NCI-H1694 (cell line): ENCODE measurements around the gene MPHOSPH9.

Experiments used
- DNase-seq: peaks from one replicate; lab custom pipeline; 2025; lab: John Stamatoyannopoulos, UW

Gene MPHOSPH9

GRCh38 chr12:123127182-123127495 lies 105.8 kb downstream of the MPHOSPH9 start:
- DNase-seq: no peak

GRCh38 chr12:123126294-123127181 lies 106.4 kb downstream of the MPHOSPH9 start:
- DNase-seq: no peak

DNA sequence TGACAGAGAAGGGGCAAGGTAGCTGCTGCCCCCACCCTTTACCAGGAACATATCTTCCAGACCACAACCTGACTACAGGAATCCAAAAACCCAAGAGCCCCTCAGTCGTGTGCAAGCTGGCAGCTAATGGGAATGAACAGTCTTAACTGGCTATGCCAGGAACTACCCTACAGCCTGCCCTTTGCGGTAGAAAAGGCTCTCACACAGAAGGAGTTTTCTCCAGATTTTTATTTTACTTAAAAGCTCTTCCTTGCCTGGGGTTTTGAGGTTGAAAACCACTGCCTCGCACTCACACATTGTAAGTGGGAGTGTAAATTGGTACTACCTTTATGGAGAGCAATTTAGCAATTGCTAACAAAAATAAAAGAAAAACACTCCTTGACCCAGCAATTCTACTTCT lies 110.3 kb downstream of the MPHOSPH9 start:
- no peak for DNase-seq

DNA sequence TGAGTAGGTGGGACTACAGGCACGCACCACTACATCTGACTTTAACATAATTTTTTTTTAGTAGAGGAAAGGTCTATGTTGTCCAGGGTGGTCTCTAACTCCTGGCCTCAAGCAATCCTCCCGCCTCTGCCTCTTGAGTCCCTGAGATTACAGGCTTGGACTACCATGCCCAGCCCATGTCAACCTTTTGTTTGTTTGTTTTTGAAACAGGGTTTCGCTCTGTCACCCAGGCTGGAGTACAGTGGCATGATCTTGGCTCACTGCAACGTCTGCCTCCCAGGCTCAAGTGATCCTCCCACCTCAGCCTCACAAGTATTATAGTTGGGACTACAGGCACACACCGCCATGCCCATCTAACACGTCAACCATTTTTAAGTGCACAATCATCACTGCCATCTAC lies 111.3 kb downstream of the MPHOSPH9 start:
- DNase-seq: no peak

DNA sequence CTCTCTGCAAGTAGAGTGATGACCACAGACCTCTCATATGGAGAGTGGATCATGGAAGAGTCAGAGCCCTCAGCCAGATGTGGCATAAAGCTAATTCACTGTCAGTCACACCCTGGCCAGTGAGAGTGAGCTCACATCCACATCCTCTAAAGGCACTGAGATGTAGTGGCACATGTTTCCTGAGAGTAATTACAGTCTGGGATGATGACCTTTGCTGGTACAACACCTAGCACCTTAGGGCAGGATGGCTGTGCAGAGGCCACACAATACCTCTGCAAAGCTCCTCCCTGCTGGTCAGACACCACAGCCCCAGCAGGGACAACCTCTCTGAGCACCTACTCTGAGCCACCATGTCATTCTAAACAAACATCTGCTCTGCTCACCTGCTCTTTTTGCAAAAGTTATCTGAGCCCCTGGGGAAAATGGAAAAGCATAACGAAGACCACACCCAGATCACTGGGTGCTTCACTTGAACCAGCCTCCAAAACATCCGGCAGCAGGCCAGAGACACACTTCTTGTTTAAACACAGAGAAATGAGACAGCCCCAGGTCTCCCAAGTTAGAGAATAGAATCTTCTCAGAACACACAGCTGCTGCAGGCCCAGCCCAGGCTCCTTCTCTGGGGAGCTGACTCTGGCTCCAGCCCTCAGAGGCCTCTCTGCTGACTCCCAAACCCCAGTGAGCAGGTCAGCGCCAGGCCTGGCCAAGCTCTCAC lies 112.3 kb downstream of the MPHOSPH9 start:
- DNase-seq: no peak

- no peak for DNase-seq
These were observed 113.1 kb downstream of the MPHOSPH9 start for GRCh38 chr12:123119808-123120207.

DNA sequence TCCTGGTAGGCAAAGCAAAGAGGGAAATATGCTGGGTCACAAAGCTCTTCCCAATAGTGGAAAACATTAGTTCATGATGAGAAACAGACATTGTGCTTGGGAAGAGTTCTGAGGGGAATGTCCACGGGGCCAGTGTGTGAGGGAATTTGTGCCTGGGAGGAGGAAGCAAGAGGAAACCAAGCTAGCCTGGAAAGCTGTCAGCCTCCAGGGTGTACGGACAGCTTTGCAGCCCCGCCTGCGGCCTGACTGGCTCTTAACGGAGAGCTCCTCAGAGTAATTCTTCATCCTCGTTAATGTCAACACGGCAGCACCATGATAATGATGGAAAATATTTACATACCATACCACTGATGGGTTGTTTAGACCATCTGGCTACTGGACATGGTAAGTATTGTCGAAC lies 114.4 kb downstream of the MPHOSPH9 start:
- no peak for DNase-seq

DNA sequence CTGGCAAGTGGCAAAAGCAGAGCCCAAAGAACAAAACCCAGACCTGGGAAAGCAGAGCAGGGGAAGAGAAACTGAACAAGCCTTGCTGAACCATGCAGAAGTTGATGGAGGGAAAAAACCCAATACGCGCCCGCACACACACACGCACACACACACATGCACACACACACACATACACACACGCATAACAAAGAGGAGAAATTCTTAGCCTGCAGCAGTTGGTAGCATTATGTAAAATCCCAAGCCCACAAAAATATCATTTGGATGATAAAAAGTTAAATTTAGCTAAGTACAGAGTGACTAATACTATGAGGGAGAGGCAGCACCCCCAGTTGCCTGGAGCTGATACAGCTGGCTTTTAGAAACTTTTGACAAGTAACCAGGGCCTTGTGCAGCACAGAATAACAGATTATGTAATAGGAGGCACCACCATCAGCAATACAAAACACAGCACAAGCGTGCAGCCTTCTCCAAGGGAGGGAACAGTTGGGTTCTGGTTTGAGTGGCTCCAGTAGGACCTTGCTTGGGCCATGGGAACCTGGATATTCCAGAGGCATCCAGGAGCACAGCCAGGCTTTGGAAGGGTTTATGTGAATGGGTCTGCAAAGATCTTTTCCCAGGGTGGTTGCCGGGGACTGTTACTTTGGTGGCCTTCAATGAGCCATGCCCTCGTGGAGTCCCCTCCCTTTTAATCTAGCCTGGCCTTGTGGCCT lies 117.4 kb downstream of the MPHOSPH9 start:
- DNase-seq: no peak

DNA sequence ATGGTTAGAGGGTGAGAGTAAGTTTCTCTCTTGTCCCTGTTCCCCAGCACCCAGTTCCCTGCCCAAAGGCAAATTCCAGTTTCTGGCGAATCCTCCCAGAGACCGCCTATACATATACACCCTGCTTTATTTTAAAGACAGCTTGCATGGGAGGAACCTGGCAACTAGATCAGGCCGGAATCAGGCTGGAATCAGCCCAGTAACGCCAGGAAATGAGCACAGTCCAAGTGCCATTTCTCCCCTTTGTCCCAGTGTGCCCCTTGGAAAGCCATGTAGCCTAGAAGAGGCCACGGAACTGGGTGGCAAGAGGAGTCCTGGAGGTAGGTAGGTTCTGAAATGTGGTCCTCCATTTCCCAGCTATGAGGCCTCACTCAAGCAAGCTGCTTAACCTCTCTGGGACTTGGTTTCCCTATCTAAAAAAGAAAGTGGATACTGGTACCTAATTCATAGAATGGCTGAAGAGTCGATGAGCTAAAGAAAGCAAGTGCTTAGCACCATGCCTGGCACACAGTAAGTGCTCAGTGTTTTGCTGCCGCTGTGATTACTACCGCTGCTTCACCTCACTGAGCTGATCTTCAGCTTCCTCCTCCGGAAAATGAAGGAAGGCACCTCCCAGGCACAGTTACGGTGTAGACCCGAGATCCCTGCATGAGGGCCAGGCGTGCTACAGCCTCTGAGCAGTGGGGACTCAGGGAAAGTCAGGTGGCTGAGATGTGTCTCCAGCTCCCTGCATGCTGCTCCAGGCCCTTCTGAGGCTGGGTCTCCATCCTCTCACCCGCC lies 118.4 kb downstream of the MPHOSPH9 start:
- DNase-seq: no peak

GRCh38 chr12:123113026-123113425 lies 119.9 kb downstream of the MPHOSPH9 start:
- DNase-seq: no peak

DNA sequence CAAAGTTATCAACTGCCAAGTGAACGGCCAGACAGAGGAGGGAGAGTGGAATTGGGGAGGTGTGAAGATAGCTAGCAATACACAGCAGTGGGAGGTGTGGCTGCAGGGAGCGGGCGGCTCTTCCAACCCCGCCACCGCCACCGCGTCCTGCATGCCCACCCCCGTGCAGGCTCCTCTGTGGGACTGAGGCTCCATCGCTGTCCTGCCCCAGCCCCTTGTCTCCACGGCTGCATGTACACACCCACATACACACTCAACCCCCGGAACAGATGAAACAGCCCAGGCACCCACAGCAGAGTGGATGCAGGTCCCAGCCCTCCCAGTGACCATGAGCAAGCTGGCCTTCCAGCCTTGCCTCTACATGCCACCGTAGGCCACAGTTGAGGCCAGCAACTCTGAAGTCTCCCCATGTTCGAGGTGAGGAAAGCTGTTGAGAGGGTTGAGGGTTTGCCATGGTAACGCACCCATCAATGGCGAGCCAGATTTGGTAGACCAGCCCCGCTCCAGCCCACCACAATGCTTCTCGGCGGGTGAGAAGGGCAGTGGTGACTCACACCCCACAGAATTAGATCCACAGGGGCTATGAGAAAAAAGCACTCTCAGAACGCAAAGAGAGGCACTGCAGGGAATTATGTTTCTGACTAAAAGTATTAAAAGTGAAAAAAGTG lies 121.3 kb downstream of the MPHOSPH9 start:
- no peak for DNase-seq

DNA sequence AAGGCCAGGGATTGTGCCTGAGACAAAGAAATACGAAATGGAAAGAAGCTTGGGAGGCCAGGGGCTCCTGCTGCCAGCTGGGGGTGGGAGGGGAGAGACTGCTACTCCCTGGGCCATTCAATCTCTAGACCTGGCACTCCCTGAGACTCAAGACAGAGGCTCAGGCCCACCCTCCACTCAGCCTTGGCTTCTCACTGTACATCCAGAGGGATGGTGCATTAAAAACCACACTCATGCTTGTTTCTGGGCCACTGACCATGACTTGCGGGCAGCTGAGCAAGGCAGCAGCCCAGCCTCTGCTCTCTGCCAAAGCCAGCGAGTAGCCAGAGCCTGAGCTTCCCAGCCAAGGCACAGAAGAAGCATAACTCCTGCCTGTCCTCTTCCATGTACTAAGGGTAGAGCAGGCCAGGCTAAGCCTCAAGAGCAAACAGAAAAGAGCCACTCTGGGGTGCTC lies 123.6 kb downstream of the MPHOSPH9 start:
- no peak for DNase-seq

GRCh38 chr12:123108682-123109066 lies 124.3 kb downstream of the MPHOSPH9 start:
- no peak for DNase-seq

DNA sequence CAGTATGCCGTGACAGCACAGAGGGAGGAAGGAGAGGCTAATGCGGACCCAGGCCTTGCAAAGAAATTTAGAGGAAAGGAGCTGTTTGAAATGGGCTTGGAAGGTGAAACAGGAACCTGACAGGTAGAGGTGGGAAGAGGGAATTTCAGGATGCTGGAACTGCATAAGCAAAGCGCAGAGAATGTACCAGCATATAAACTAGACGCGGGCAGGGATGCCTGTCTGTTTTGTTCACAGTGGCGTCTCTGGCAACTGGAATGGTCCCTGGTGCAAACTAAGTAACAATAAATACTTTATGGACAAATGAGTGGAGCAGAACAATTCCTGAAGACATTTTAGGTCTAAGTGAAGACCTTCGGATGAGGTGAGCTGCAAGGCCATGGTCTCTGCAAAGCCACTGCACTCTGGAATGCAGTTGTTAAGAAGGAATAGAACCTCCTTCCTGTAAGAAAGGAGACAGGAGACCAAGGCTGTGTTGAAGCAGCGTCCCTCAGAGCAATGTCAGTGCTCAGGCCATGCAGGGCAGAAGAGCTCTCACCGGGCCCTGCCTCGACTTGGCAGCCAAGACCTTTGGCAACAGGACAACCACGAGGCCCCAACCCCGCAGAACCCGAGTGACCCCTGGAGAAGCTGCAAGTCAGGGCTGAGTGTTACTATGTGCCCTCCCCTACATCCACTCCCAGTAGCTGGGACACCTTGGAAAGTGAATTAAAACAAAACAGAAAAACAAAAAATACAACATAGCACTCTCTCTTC lies 124.8 kb downstream of the MPHOSPH9 start:
- no peak for DNase-seq

- DNase-seq: no peak
These were observed 126.1 kb downstream of the MPHOSPH9 start for GRCh38 chr12:123106640-123107359.

- DNase-seq: no peak
These were observed 127.6 kb downstream of the MPHOSPH9 start for GRCh38 chr12:123105211-123105826.

DNA sequence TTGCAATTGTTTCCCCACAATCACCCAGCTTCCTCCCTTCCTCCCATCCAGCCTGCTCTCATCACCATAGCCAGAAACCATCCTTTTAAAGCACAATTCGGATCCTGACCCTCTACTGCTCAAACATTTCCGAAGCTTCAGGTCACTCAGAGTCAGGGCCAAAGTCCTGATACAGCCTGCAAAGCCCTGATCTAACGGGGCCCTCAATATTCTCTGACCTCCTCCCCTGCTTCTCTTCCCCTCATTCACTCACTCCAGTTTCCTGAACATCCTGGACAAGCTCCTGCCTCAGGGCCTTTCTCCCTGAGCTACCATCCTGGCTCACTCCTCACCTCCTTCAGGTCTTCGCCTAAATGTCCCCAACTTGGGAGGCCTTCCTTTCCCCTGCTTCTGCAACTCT lies 128.1 kb downstream of the MPHOSPH9 start:
- DNase-seq: no peak
